AG08396 (cell line): ENCODE results near the gene FXYD2.

Experiments used
- DNase-seq: peaks from one replicate; pipeline ENCODE4 v3.0.0; 2012; ENCODE audit warnings: low spot score, mixed read lengths

The FXYD2 gene

GRCh38 chr11:117795638-117796455 lies 28.7 kb downstream of the FXYD2 start:
- DNase-seq = no peak

GRCh38 chr11:117794772-117795629 lies 29.5 kb downstream of the FXYD2 start:
- no peak for DNase-seq

- no peak for DNase-seq
Observed at GRCh38 chr11:117794135-117794534, 30.4 kb downstream of the FXYD2 start.

DNA sequence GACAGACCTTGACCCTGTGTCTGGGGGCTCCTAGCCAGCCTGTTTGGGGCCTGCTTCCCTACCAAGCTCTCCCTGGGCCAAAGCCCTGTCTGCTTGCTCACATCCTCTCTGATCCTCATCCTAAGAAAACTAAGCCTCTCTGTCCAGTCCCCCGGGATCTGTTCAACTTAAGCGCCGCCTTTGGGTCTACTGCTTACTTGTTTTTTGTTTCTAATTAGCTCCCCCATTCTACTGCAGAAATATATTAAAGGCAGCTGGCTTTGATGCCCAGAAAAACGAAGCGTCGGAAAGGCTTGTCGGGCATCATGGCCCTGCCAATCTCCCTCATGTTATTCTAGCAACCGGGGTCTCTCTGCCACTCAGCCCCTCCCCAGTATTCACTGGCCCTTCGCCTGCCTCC lies 31.0 kb downstream of the FXYD2 start:
- no peak for DNase-seq

GRCh38 chr11:117792992-117793391 lies 31.6 kb downstream of the FXYD2 start:
- DNase-seq = no peak

GRCh38 chr11:117792241-117792640 lies 32.3 kb downstream of the FXYD2 start:
- DNase-seq = no peak

DNA sequence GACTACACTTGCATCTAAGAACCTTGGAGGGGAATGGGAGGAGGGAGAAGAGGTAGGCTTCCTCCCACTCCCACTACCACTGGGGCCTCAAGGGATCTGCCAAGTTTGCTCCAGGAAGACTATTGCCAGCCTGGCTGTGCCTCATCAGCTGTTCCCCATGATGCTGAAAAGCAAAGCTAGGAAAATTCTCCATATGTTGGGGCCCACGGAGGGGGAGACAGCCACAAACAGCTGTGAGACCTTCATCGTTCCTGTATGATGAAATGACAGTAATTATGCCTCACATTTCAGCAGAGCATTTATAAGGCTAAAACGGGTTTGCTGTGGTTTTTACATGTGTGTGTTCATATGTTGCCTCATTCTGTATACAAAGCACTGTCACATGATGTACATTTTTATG lies 34.3 kb downstream of the FXYD2 start:
- DNase-seq = no peak

DNA sequence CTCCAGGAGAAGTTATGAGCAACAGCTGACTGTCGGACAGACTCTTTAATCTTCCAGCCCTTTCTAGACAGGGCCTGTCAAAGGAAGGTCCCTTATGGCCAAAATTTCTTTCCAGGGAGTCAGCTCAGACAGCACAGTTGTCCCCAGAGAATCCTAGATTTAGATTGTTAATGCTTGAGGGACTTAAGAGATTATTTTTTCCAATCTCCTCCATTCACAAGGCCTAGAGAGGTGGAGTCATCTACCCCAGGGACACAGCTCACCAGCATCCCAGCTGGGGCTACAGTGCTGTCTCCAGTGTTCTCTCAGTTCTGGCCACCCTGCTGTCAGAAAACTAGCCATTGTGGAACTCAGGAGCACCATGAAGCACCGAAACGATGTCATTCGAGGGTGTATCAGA lies 35.3 kb downstream of the FXYD2 start:
- DNase-seq = no peak

- no peak for DNase-seq
Observed at GRCh38 chr11:117786135-117786870, 38.2 kb downstream of the FXYD2 start.

- no peak for DNase-seq
Observed at GRCh38 chr11:117782101-117782500, 42.4 kb downstream of the FXYD2 start.

DNA sequence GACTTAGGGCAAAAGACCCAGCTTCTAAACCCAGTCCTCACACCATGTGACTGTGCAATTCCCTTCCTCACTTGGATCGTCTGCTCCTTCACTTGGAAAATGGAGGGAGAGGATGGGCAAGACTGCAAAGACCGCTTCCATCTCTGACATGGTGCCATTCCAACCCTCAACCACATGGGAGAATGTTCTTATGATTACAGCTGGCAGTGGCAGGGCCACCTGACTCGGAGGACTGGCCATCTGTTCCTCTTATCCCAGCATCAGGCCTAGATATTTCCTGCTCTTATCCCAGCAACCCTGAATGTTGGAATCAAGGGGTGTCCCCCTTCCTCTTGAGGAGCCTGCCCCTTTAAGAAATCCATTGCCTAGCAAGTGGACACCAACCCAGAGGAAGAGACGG lies 42.9 kb downstream of the FXYD2 start:
- DNase-seq = no peak

DNA sequence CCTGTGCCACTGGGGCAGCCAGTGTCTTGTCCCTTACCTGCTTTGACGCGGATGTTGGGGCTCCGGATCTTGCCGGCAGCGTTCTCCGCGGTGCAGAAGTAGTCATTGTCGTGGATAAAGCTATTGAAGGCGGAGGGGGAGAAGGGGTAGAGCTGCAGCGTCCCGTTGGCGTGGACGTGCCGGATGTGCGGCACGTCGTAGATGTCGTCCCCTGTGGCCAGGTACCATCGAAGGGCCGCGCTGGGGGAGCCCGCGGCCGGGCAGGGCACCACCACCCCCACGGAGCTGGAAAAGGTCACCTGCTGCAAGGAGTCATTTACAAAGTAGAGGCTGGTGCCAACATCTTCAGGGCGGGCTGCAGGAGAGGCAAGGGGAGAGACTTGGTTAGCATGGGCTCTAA lies 44.1 kb downstream of the FXYD2 start:
- no peak for DNase-seq

DNA sequence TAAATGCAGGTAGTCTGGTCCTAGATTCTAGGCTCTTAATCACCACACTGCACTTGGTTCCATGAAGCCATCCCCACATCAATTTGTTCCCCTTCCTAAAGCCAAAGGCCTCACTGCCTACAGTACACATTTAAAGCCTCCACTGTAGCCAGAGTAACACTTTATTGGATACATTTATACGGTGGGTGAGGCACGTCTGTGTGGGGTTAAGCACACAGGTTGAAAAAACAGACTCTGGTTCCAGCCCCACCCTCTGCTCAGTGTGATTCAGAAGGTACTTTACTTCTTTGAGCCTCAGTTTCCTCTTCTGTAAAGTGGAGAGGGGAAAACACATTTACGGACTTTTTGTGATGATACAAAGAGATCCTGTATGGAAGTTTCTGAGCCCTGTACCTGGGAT lies 50.0 kb downstream of the FXYD2 start:
- DNase-seq = no peak

DNA sequence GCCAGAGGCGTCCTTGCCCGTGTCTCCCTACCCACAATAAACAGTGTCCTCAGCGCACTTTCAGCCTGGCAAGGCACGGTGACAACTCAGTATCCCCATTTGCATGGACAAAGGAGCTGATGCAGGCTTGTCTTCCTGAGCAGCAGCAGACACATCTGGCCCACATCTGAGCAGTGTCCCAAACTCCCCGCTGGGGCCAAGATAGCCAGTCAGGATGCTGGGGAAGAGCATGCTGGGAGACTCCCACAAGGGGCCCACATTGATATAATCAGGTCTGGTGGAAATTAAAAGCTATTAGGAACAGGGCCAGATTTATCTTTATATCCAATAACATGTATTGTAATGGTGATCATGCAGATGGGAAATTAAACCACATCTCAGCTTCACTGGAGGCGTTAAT lies 52.2 kb downstream of the FXYD2 start:
- no peak for DNase-seq

DNA sequence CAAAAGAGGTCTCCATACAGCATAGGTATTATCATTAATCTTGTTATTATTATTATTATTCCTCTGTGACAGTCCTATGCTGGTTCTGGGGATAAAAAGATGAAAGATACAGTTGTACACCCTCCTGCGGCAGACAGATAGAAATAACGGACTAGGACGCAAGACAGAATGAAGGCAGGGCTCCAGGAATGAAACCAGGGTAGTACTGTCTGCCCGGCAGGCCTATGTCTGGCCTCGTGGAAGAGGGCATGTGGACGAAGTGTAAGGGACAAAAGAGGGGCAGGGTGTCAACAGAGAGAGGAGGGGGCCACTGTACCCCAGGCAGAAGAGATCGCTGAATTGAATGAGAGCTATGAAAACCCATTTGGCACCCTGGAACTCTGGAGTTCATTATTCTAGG lies 52.7 kb downstream of the FXYD2 start:
- no peak for DNase-seq

- DNase-seq = no peak
Observed at GRCh38 chr11:117771197-117771596, 53.3 kb downstream of the FXYD2 start.

- DNase-seq = no peak
Observed at GRCh38 chr11:117770061-117770460, 54.5 kb downstream of the FXYD2 start.
